AG04449 (cell line): ENCODE results near the gene DIP2C.
A peak's percentile ranks its signal among the peaks of the same experiment; 100 is the strongest.

Source experiments
- CTCF ChIA-PET: fragments of 350-600 bp; formaldehyde crosslinking; extraction: SDS; loops from one replicate; lab custom pipeline; 2021; ENCODE audit warnings: antibody characterized with exemption; lab: Yijun Ruan, JAX
- POLR2A ChIA-PET: fragments of 400-600, 350-600 bp; formaldehyde crosslinking; extraction: SDS; loops from one replicate; lab custom pipeline; 2020; ENCODE audit warnings: antibody characterized with exemption, inconsistent platforms; lab: Yijun Ruan, JAX
- DNase-seq: peaks from one replicate; pipeline ENCODE4 v3.0.0-alpha.2; 2010; ENCODE audit warnings: low read depth, low spot score
- H3K4me3 ChIP-seq: 2 replicates; pipeline ENCODE4 v1.5.1; 2011; ENCODE audit warnings: low read depth, mild to moderate bottlenecking, control low read depth, low read length
- CTCF ChIP-seq: IDR thresholded peaks from one replicate; pipeline ENCODE4 v1.5.1; 2011; ENCODE audit warnings: mild to moderate bottlenecking, moderate library complexity, low read length, control low read depth, inconsistent platforms; ENCODE audit not compliant: insufficient read depth; ENCODE audit errors: missing control alignments

DIP2C gene

GRCh38 chr10:689452-690371 lies at the start of gene DIP2C:
Gene DIP2C, minus strand, starts transcription at chr10:689668. Its CDS starts 90 bp downstream, at chr10:689578.
- ChIA-PET CTCF (interaction anchor here (1.0 kb wide), 1 partner anchor 121 kb away, joined by 3 read pairs; no protein-coding TSS in a partner anchor), POLR2A (no interaction called here)
- no peak for DNase-seq
- no peak for TF ChIP-seq CTCF
- H3K4me3 ChIP-seq = peak within 1 kb of the TSS; percentile 73

GRCh38 chr10:734481-734880 lies 45.0 kb upstream of the DIP2C start:
- POLR2A ChIA-PET = no interaction called here
- CTCF ChIA-PET = no interaction called here

GRCh38 chr10:733086-733485 lies 43.6 kb upstream of the DIP2C start:
- ChIA-PET POLR2A (no interaction called here), CTCF (no interaction called here)
- no peak for DNase-seq
- TF ChIP-seq CTCF = no peak
- no peak overlapping the region for H3K4me3 ChIP-seq

More at GRCh38 chr10:734481-734880, 45.0 kb upstream of the DIP2C start:
- no peak for TF ChIP-seq CTCF
- DNase-seq = no peak
- no peak overlapping the region for H3K4me3 ChIP-seq

- POLR2A ChIA-PET = no interaction called here
- H3K4me3 ChIP-seq = no peak overlapping the region
- no peak for TF ChIP-seq CTCF
- DNase-seq = no peak
- CTCF ChIA-PET = no interaction called here
Observed at GRCh38 chr10:729213-729612, 39.7 kb upstream of the DIP2C start.

- ChIA-PET POLR2A (no interaction called here), CTCF (no interaction called here)
- DNase-seq = no peak
- H3K4me3 ChIP-seq = no peak overlapping the region
- TF ChIP-seq CTCF = no peak
Observed at GRCh38 chr10:728603-729002, 39.1 kb upstream of the DIP2C start.

GRCh38 chr10:727162-727790 lies 37.8 kb upstream of the DIP2C start:
- POLR2A ChIA-PET = no interaction called here
- CTCF ChIA-PET = no interaction called here
- no peak for TF ChIP-seq CTCF
- H3K4me3 ChIP-seq = no peak overlapping the region
- DNase-seq = no peak
